Activated CD8-positive, alpha-beta memory T cell treated with anti-CD3 and anti-CD28 coated beads for 48 hours (primary cell): ENCODE measurements around the gene AQP6.

ENCODE experiments used
- DNase-seq, 3 experiments: peaks; one replicate each; pipeline ENCODE4 v3.0.0-alpha.2; 2020; ENCODE audit warnings: low read depth in 2 of 3, low spot score in 2 of 3

Gene AQP6

DNA sequence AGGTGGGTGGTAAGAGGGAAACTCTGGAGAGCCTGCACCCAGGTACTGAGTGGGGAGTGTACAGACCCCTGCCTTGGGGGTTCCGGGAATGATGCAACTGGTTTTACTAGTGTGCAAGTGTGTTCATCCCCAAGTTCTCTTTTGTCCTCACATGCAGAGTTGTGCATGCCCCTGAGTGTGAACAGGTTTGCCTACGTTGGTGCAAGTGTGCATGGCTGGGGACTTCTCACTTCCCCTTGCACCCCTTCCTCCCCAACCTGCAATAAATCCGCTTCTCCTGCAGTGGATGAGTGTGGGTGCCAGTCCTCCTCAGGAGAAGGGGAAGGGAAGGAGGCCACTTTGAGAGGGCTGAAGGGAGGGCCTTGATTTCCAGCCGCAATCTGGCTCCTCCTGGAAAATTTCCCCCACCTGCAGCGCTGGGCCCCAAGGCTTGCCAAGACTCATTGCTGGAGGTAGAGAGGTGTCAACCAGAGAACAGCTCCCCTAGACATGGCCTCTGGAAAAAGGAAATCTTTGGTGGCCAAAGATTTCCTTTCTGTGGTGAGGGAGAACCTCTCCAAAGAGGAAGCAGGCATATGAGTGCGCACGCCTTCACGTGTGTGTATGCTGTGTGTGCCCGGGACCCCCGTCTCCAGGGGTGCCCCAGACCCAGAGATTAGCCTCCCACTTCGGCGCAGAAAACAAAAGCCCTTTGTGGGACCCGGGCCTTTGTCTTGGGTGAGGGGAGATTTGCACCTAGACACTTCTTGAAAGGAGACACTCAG is 16.7 kb upstream of the AQP6 start:
- DNase-seq, result no peak

GRCh38 chr12:49956663-49957569 is 15.8 kb upstream of the AQP6 start:
- DNase-seq, result no peak

DNA sequence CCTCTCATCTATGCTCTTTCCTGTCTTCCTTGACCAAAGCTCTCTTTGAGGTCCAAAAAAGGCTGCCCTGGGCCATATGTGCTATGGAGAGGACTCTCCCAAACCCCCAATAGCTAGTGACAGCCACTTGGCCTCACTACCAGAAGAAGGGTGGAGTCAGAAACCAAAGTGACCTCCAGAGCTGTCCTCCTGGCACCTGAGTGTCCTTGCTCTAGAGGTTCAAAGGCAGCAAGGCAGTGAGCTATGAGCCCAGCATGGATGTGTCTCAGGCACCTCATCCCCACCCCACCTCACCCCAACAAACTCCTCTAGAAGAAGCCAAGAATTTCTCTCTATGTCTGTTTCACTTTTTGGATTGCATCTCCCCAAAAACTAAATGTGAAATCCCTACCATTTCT is 15.2 kb upstream of the AQP6 start:
- DNase-seq, result no peak

- DNase-seq, result no peak
Observed at GRCh38 chr12:49959685-49960473, 12.9 kb upstream of the AQP6 start.

GRCh38 chr12:49960474-49961110 is 12.2 kb upstream of the AQP6 start:
- DNase-seq, result no peak

DNA sequence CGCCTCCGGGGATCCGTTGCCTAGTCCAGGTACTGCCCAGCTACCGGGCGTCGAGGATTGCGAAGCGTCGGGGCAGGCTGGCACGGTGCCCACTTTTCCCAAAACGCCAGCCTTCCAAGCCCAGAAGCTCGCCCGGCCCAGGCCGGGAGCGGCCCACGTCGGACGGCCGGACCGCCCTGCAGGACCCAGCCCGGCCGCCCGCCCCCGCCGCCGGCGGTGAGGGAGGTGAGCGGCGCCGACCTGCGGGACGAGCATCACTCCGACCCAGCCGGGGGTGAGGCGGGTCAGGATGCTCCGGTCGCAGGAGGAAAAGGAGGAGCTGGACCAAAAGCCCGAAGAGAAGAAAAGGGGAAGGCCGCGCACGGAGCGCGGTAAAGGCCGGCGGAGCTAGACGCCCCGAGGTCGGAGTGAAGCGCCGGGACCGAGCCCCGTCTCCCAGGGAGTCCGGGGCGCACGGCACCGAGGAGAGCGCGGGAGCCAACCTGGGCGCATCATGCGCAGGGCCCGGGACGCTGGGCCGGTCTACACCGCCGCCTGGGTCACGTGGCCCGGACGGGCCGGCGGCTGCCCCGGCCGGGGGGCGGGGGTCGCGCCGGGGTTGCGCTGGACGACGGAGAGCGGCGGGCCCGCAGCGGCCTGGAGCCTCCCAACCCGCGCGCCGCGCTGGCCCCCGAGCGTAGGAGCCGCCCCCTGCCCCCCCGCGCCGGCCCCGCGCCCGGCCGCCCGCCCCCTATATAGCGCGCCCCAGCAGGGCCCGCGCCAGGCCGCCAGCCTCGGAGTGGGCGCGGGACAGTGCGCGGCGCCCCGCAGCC is 11.4 kb upstream of the AQP6 start, which contains the start of gene AQP5:
Gene AQP5, plus strand, starts transcription at position 762 of the 812 bp plus-strand sequence. CDS start 146 bp downstream, outside the sequence.
- DNase-seq, result no peak

- no peak for DNase-seq
Observed at GRCh38 chr12:49961993-49962764, 10.6 kb upstream of the AQP6 start.

DNA sequence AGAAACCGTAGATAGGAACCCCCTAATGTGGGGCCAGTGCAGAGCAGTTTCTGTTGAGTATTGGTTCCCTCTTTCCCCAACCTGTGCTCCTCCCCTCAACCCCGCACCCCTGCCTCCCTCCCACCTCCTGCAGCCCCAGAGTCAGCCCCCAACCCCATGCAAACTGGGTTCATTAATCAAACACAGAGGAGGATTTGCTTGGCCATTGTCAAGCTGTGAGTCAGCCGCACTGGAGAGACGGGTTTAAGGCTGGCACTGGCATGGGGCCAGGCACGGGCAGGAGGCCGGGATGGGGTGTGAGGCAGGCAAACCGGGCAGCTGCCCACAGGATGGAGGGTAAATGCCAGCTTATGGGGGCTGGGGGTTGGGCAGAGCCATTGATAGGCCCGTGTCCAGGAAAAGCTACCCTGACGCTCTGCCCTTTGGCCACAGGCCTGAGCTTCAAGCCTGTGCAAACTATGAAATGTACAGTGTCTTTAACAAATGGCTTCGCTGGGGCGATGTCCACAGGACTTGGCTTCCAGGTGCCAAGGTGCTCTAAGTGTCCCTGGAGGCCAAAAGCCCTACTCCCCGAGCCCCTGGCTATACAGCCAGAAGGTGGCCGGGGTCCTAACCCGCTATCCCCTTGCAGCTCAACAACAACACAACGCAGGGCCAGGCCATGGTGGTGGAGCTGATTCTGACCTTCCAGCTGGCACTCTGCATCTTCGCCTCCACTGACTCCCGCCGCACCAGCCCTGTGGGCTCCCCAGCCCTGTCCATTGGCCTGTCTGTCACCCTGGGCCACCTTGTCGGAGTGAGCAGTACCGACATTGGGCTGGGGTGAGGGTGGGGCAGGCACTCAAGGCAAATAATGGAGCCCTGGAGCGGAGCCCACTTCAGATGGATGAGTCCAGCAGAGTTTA is 9.6 kb upstream of the AQP6 start:
- DNase-seq, result no peak

- DNase-seq, result no peak
Observed at GRCh38 chr12:49963976-49964815, 8.6 kb upstream of the AQP6 start.

DNA sequence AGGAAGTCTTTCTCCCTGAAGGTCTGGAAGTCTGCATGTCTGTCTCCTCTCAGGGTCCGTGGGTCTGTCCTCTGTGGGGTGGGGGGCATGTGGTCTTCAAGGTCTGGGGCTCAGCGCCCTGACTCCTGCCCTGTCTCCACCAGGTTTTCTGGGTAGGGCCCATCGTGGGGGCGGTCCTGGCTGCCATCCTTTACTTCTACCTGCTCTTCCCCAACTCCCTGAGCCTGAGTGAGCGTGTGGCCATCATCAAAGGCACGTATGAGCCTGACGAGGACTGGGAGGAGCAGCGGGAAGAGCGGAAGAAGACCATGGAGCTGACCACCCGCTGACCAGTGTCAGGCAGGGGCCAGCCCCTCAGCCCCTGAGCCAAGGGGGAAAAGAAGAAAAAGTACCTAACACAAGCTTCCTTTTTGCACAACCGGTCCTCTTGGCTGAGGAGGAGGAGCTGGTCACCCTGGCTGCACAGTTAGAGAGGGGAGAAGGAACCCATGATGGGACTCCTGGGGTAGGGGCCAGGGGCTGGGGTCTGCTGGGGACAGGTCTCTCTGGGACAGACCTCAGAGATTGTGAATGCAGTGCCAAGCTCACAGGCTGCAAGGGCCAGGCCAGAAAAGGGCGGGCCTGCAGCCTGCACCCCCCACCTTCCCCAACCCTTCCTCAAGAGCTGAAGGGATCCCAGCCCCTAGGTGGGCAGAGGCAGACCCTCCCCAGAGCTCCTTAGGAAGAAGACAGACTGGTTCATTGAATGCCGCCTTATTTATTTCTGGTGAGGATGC is 7.7 kb upstream of the AQP6 start:
- DNase-seq, result no peak

DNA sequence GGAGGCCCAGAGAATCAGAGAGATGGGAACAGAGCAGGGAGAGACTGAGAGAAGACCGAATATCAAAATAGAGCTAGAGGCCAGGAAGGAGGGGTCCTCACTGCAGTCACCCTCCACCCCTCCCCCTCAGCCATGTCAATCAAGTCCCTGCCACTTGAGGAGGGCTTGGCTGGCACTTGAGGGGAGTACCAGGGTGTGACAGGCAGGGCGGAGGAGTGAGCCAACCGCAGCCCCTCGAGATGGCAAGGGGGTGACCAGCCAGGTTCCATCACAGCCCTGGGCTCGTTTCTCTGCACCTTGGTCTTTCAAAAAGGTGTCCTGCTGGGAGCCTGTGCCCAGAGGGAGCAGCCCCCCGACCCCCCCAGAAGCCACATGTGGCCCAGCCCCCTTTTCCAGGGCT is 6.9 kb upstream of the AQP6 start:
- DNase-seq, result no peak

DNA sequence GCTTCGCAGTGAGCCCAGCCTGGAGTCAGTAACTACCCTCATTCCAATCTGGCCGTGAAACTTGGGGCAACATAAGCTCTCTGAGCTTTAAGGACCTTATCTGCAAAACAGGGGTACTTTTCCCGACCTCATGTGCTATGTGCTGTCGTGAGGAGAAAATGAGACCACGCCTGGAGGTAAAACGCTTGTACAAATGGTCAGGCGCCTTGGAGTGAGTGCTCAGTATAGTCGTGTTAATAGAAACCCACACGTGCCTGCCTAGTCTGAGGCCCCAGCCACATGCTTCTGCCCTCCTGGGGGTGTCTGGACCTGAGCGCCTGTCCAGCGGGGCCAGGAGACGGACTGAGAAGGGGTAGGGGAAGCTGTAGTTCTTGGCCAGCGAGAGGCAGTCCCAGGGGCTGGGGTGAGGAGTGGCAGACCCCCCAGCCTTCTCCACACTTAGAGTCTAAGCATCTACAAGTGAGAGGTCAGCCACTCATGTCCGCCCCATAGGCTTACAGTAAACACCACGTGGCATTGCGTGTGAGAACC is 6.2 kb upstream of the AQP6 start:
- DNase-seq, result no peak

DNA sequence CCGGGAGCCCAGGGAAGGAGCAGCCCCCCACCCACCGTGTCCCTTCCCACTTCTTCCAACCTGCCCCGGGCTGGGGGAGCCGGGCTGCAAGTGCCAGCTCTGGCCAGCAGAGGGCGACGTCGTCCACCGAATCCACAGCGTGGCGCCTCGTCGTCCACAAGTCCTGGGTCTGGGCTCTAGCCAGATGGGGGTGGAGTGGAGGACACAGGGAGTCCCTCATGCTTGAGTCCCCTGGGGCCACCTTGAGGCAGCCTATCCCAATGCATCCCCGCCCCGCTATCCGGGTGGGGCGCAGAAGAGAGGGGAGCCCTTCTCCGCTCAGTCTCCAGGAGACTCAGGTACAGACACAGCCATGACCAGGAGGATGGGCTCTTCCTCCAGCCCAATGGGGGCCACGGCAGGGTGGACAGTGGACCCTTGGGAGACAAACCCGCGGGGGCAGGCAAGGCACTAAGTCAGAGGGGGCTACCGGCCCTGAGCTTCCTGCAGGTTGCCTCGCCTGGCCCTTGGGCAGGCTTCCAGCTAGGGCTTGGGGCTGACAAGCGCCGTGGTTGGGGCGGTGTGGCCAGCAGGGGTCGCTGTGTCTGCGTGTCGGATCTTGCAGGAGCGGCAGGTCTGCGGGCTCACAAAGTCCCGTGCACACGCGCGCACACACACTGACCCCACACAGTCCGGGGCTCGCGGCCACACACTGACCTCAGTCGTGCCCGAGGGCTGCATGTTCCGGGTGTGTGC is 5.5 kb upstream of the AQP6 start:
- DNase-seq, result peak; percentile 69 to 98 (median 98)

GRCh38 chr12:49967777-49968250 is 4.9 kb upstream of the AQP6 start:
- no peak for DNase-seq

DNA sequence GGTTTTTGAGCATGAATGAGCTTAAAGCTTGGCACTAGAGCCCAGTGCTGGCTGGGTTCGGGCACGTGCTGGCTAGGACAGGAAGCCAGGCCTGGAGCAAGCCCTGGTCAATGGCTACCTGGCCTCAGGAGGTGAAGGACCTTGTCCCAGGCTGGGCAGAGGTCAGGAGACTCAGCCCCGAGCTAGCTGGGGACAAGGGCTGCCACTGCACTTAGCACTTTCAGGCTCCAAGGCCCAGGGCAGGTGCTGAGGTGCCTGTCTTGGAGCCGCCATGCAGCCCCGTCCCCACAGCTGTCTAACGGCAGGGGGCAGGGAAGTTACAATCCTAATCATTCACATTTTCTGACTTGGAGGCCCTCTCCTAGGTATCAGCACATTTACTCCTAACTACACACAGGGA is 4.3 kb upstream of the AQP6 start:
- no peak for DNase-seq

GRCh38 chr12:49969027-49969426 is 3.7 kb upstream of the AQP6 start:
- DNase-seq, result no peak
